DOHH2 (cell line): ENCODE data around the gene DDX19B.

Source experiments
- CTCF ChIP-seq: fragments of 200-600 bp; sonication (generic); IDR thresholded peaks from one replicate; pipeline ENCODE4 v1.5.1; 2014; ENCODE audit warnings: antibody characterized with exemption, mild to moderate bottlenecking, low read depth, low read length; ENCODE audit not compliant: poor library complexity, severe bottlenecking
- EZH2phosphoT487 ChIP-seq: fragments of 200-600 bp; sonication (generic); IDR thresholded peaks from 2 replicates; pipeline ENCODE4 v1.6.1; 2017; ENCODE audit warnings: borderline replicate concordance, mild to moderate bottlenecking, antibody characterized with exemption, low read length, moderate library complexity, mixed read lengths

GRCh38 chr16:70349783-70350182, 50.8 kb downstream of the DDX19B start:
- no peak for TF ChIP-seq CTCF
- TF ChIP-seq EZH2phosphoT487 = no peak
